Keratinocyte (primary cell): ENCODE results near the gene SSTR5. TPM values are rescaled to one million over a fixed set of nuclear protein-coding genes. Genes with fewer than 3 reads are reported as not detected.

Experiments used
- DNase-seq: peaks from one replicate; pipeline ENCODE4 v3.0.0-alpha.2; 2011; ENCODE audit warnings: low read depth, missing footprints, low spot score
- FAIRE-seq: peaks from 2 replicates; lab custom pipeline; 2011; peaks lifted over from hg19 to GRCh38; lab: Jason Lieb, UNC
- H2AFZ ChIP-seq: 2 replicates; pipeline ENCODE4 v1.6.0; 2012; ENCODE audit warnings: low read length, control low read depth, inconsistent platforms; ENCODE audit not compliant: control insufficient read depth
- H3K27ac ChIP-seq: 2 replicates; pipeline ENCODE4 v1.5.1; 2011; ENCODE audit warnings: low read length; ENCODE audit not compliant: control insufficient read depth, insufficient read depth
- H3K27me3 ChIP-seq: 3 replicates; pipeline ENCODE4 v1.6.0; 2011; ENCODE audit warnings: low read length; ENCODE audit not compliant: control insufficient read depth, insufficient read depth; ENCODE audit errors: extremely low read depth
- H3K36me3 ChIP-seq, 2 experiments: 2 replicates in 1 of 2; 3 replicates in 1 of 2; pipeline ENCODE4 v1.5.1; 2011; ENCODE audit warnings: low read length in 2 of 2, mild to moderate bottlenecking in 1 of 2; ENCODE audit not compliant: control insufficient read depth in 2 of 2, insufficient read depth in 2 of 2; ENCODE audit errors: extremely low read depth in 1 of 2
- H3K4me1 ChIP-seq: 3 replicates; pipeline ENCODE4 v1.5.1; 2011; ENCODE audit warnings: low read length; ENCODE audit not compliant: control insufficient read depth, insufficient read depth; ENCODE audit errors: extremely low read depth
- H3K4me2 ChIP-seq: 3 replicates; pipeline ENCODE4 v1.6.0; 2011; ENCODE audit warnings: low read depth, low read length; ENCODE audit not compliant: control insufficient read depth, insufficient read depth; ENCODE audit errors: extremely low read depth
- H3K4me3 ChIP-seq, 3 experiments: fragments of 200-600 bp in 1 of 3; sonication (generic) in 1 of 3; 2 replicates in 2 of 3; 3 replicates in 1 of 3; pipeline ENCODE4 v1.5.1; 2011 to 2016; ENCODE audit warnings: low read length in 3 of 3, mild to moderate bottlenecking in 3 of 3, control low read depth in 2 of 3, inconsistent platforms in 1 of 3, low read depth in 1 of 3, mixed read lengths in 1 of 3, mixed run types in 1 of 3, moderate library complexity in 1 of 3; ENCODE audit not compliant: control insufficient read depth in 2 of 3, insufficient read depth in 2 of 3; ENCODE audit errors: extremely low read depth in 1 of 3
- H3K79me2 ChIP-seq: 2 replicates; pipeline ENCODE4 v1.6.0; 2012; ENCODE audit warnings: low read length; ENCODE audit not compliant: control insufficient read depth, insufficient read depth
- H3K9ac ChIP-seq: 3 replicates; pipeline ENCODE4 v1.6.0; 2011; ENCODE audit warnings: low read length; ENCODE audit not compliant: control insufficient read depth, insufficient read depth; ENCODE audit errors: extremely low read depth
- H3K9me1 ChIP-seq: 3 replicates; pipeline ENCODE4 v1.6.0; 2011; ENCODE audit warnings: low read length; ENCODE audit not compliant: control insufficient read depth, insufficient read depth; ENCODE audit errors: extremely low read depth
- H3K9me3 ChIP-seq: 2 replicates; pipeline ENCODE4 v1.5.1; 2012; ENCODE audit warnings: low read depth, low read length; ENCODE audit not compliant: control insufficient read depth
- H4K20me1 ChIP-seq: 3 replicates; pipeline ENCODE4 v1.6.0; 2011; ENCODE audit warnings: low read length; ENCODE audit not compliant: control insufficient read depth, insufficient read depth; ENCODE audit errors: extremely low read depth
- EZH2 ChIP-seq: IDR thresholded peaks from one replicate; pipeline ENCODE4 v1.6.1; 2012; ENCODE audit warnings: inconsistent platforms, mild to moderate bottlenecking, low read length, moderate library complexity
- dilution Hi-C: fragments of 300-500 bp; cut with MboI; formaldehyde crosslinking; loops from one replicate; pipeline ENCODE4 v1.7.0; 2020; ENCODE audit warnings: low sequenced_read_pairs; ENCODE audit not compliant: extremely low pct_ligation_motif_present
- polyA plus RNA-seq, 5 experiments: library from polyadenylated mRNA; depleted of rRNA in 3 of 5; stranded (reverse) in 3 of 5; stranded (forward) in 1 of 5; unstranded in 1 of 5; fragments of >200 nt; gene quantifications; 1 replicate in 1 of 5; 2 replicates in 3 of 5; 3 replicates in 1 of 5; pipeline versions ENCODE4 v1.2.1 to v1.2.3, GENCODE V29; 2011 to 2012; ENCODE audit warnings: missing spikeins in 2 of 5, low read depth in 1 of 5, low replicate concordance in 1 of 5
- TF ChIP-seq, protein P1 (sequence below), 3 experiments: IDR thresholded peaks in 1 of 3; conservative IDR thresholded peaks in 1 of 3; optimal IDR thresholded peaks in 1 of 3; 2 replicates in 2 of 3; 3 replicates in 1 of 3; pipeline versions ENCODE3 to v1.5.1; 2011; ENCODE audit warnings: low read length in 3 of 3, mild to moderate bottlenecking in 3 of 3, moderate library complexity in 2 of 3, control low read depth in 1 of 3, inconsistent platforms in 1 of 3; ENCODE audit not compliant: insufficient read depth in 2 of 3; ENCODE audit errors: extremely low read depth in 1 of 3

Gene SSTR5
- polyA plus RNA-seq, 1 donor (not counting 4 experiments of a cell fraction or from before 2014, with no cell fraction given): not detected

- Histone ChIP-seq H4K20me1 (no peaks in the 10 kb centered on the region), H3K9ac (no peak overlapping the region), H3K9me1 (no peaks in the 10 kb centered on the region), H3K27me3 (peaks cover 12% of the 10 kb centered on the region), H3K36me3 (no peaks in the 10 kb centered on the region), H3K79me2 (no peaks in the 10 kb centered on the region), H3K4me1 (no peaks in the 10 kb centered on the region), H3K27ac (no peak overlapping the region), H3K4me3 (no peak overlapping the region), H2AFZ (no peak overlapping the region), H3K9me3 (no peaks in the 10 kb centered on the region), H3K4me2 (no peak overlapping the region)
- DNase-seq (no peak), FAIRE-seq (no peak)
- dilution Hi-C loops: no loop called here
- TF ChIP-seq, protein P1, sequence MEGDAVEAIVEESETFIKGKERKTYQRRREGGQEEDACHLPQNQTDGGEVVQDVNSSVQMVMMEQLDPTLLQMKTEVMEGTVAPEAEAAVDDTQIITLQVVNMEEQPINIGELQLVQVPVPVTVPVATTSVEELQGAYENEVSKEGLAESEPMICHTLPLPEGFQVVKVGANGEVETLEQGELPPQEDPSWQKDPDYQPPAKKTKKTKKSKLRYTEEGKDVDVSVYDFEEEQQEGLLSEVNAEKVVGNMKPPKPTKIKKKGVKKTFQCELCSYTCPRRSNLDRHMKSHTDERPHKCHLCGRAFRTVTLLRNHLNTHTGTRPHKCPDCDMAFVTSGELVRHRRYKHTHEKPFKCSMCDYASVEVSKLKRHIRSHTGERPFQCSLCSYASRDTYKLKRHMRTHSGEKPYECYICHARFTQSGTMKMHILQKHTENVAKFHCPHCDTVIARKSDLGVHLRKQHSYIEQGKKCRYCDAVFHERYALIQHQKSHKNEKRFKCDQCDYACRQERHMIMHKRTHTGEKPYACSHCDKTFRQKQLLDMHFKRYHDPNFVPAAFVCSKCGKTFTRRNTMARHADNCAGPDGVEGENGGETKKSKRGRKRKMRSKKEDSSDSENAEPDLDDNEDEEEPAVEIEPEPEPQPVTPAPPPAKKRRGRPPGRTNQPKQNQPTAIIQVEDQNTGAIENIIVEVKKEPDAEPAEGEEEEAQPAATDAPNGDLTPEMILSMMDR (optimal IDR thresholded peaks at IDR 0.05 in 1 of 3, IDR thresholded peaks at IDR 0.05 in 1 of 3, conservative IDR thresholded peaks at IDR 0.05 in 1 of 3; ENCODE audit: extremely low read depth in 1 of 3, insufficient read depth in 2 of 3, low read length in 3 of 3): no peak
- TF ChIP-seq EZH2: no peak
These were observed 22.6 kb upstream of the SSTR5 start for GRCh38 chr16:1049976-1050247.

DNA sequence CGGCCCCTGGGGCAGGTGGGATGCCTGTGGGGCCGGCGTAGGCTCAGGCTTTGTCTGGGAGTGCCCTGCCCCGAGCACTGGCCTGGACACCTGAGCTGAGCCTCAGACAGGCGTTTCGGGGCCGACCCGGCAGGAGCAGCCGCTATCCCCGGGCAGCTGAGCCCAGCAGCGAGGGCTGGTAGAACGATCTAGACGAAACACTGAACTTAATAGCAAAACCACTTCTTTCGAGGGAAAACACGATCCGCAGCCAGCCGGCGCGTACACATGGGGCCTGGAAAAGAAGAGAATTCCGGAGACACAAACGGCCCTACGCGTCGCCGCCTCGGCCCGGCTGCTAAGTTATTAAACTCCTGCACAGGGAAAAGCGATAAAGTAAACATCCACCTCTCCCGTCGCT is 22.0 kb upstream of the SSTR5 start:
- Histone ChIP-seq H3K27me3 (peaks cover 6% of the 10 kb centered on the region), H2AFZ (no peak overlapping the region), H3K4me3 (no peak overlapping the region), H3K9me1 (no peaks in the 10 kb centered on the region), H3K9me3 (no peaks in the 10 kb centered on the region), H3K79me2 (no peaks in the 10 kb centered on the region), H3K36me3 (no peaks in the 10 kb centered on the region), H3K9ac (no peak overlapping the region), H3K4me1 (no peaks in the 10 kb centered on the region), H4K20me1 (no peaks in the 10 kb centered on the region), H3K4me2 (no peak overlapping the region), H3K27ac (no peak overlapping the region)
- no peak for FAIRE-seq
- DNase-seq: no peak
- TF ChIP-seq EZH2: no peak
- TF ChIP-seq, protein P1 (optimal IDR thresholded peaks at IDR 0.05 in 1 of 3, IDR thresholded peaks at IDR 0.05 in 1 of 3, conservative IDR thresholded peaks at IDR 0.05 in 1 of 3; ENCODE audit: extremely low read depth in 1 of 3, insufficient read depth in 2 of 3, low read length in 3 of 3): no peak
- dilution Hi-C loops: no loop called here
